GM18520 (cell line): ENCODE data around the gene WDR5B.

ENCODE experiments used
- ATAC-seq: cut with Tn5 transposase; IDR thresholded peaks from one replicate; pipeline ENCODE4 v1.9.1; 2021; ENCODE audit not compliant: unreplicated experiment

Gene WDR5B

DNA sequence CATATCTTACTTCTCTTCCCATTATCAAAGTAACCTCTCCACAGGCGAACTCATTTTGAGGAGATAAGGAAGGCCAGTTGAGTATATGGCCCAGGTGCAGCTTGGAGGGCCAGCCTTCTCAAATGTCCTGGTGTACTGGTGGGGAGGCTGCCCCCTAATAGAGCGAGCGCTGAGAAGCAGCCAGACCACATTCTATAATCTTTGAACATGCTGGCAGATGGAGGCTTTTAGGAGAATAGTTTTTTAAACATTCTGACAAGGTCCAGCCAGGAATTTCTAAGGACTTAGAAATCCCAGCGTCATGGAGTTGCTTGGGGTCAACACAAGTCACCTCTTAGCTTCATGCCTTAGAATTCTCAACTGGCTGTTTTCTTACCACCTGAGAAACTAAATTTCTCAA lies 5.8 kb downstream of the WDR5B start:
- no peak for ATAC-seq

DNA sequence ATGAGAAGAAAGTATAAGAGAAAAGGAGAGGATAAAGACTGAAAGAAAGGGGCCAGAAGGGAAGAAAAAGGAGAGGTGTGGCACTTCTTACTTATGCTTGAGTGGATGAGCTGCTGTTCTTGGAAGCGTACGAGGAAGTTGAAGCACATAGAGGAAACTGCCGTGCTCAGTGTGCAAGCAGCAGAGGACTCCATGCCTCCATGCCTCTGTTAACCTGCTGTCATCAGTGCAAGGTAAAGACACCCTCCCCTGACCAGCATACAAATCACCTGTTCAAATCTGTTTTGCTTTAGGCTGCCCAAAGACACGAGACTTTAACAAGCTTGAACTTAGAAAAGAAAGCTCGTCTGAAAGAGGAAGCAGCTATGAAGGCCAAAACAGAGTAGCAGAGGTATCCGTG lies 6.4 kb downstream of the WDR5B start:
- ATAC-seq: no peak

DNA sequence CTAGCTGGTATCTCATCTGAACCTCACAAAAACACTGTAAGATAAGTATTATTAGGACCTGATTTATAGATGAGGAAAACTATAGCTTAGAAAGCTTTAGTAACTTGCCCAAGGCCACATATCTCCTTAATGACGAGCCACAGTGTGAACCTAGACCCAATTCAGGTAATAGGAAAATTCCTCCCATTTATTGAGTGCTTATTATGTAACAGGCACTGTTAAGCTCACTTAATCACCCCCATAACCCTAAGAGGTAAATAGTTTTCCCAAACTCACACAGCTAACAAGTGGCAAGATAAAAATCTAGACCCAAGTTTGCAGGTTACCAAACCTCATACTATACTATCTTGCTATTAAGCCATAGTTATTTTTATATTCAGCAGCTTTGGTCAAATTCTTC lies 7.9 kb downstream of the WDR5B start:
- ATAC-seq: no peak

DNA sequence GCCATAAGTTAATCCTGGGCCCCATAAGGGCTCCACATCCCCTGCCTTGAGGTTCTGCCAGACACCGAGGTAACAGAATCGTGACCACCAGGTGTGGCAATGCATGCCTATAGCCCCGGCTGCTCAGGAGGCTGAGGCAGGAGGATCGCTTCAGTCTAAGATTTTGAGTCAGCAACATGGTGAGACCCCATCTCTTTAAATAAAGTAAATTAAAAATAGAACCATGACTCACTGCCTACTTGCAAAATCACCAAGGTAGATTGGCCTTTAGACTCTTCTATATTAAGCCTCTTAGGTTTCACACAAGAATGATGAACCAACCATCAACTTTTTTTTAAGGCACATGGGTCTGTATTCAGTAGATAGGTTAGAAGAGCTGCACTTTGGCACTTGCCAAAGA lies 9.7 kb downstream of the WDR5B start:
- peak; percentile 32 for ATAC-seq

DNA sequence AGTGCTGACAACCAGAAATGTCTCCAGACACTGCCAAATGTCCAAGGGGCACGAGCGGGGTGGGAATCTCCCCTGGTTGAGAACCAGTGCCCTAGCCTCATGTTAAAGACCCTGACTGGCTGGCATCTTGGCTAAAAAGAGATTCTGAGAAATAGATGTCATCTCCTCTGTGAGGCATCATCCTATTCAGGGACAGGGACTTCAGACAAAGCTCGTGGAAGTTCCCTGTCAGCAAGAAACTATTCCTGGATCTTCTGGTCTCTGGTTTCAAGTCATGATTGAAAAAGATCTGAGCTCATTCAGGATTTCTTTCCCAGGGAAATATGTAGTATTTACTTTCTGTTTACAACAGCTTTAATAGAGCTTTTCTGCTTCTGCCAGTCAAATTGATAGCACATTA lies 10.8 kb downstream of the WDR5B start:
- no peak for ATAC-seq

DNA sequence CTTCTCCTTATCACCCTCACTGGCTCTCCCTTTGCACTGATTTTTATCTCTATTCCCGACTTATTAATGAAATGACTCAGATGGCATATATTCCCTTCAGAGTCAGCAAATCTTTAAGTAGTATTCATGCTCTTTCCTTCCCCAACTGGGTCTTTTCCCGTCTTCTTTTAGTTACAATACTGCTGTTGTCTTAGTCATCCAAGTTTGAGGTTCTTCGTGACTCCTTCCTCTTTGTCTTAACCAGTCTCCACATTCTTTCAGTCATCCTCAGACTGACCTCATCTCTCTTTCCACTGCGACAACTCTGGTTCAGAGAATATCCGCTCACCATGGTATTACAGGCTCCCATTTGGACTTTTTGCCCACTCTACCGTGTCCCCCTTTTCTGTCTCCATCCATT lies 12.4 kb downstream of the WDR5B start:
- no peak for ATAC-seq

DNA sequence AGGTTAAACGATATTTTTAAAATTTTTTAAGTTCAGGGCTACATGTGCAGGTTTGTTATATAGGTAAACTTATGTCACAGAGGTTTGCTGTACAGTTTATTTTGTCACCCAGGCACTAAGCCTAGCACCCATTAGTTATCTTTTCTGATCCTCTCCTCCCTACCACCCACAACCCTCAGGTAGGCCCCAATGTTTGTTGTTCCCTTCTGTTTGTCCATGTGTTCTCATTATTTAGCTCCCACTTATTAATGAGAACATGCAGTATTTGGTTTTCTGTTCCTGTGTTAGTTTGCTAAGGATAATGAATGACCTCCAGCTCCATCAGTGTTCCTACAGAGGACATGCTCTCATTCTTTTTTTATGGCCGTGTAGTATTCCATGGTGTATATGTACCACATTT lies 16.9 kb downstream of the WDR5B start:
- ATAC-seq: no peak

DNA sequence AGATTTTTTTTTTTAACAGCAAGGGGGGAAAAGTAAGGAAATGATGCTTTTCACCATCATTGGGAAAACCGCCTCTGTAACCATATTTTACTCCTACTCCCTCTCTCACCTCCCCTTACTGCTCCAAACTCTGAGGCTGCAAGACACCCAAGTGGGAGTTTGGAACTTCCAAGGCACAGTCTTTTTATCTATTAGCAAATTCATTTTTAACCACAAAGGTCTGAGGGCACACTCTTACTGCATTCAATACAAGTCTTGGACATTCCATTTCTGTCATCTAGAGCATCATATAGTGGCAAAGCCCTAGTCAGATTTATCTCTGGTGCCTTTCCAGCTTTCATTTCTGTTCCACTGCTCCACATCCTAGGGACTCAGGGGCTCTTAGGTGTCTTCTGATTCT lies 18.7 kb downstream of the WDR5B start:
- no peak for ATAC-seq

DNA sequence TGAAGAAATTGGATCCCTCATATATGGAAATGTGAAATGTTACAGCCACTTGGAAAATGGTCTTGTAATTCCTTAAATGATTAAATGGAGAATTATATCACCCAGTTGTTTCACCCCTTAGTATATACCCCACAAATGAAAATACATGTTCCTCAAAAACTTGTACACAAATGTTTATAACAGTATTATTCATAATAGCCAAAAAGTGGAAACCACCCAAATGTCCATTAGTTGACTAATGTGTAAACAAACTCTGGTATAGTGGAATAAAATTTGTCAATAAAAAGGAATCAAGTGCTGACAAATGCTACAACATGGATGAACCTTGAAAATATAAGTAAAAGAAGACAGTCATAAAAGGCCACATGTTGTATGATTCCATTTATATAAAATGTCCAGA lies 19.4 kb downstream of the WDR5B start:
- no peak for ATAC-seq

DNA sequence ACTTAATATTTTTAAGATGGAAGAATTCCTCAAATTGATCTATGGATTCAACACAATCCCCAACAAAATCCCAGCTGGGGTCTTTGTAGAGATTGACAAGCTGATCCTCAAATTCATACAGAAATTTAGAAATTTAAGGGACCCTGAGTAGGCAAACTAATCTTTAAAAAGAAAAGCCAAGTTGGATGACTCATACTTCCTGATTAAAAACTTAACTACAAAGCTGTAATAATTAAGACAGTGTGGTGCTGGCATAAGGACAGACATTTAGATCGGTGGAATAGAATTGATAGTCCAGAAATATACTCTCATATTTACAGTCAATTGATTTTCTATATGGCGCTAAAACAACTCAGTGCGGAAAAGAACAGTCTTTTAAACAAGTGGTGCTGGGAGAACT lies 20.3 kb downstream of the WDR5B start:
- ATAC-seq: no peak

DNA sequence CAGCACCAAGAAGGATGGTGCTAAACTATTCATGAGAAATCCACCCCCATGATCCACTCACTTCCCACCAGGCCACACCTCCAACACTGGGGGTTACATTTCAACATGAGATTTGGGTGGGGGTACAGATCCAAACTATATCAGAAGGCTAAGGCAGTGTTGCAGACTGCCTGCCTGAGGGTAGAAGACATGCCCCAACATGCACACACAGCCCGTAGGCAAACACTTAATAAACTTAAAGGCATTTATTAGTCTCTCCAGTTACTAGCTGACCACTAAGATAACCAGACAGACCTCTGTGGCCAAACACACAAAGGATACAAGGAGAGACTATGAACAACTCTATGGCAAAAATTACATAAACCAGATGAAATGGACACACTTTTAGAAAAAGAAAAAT lies 21.7 kb downstream of the WDR5B start:
- no peak for ATAC-seq

DNA sequence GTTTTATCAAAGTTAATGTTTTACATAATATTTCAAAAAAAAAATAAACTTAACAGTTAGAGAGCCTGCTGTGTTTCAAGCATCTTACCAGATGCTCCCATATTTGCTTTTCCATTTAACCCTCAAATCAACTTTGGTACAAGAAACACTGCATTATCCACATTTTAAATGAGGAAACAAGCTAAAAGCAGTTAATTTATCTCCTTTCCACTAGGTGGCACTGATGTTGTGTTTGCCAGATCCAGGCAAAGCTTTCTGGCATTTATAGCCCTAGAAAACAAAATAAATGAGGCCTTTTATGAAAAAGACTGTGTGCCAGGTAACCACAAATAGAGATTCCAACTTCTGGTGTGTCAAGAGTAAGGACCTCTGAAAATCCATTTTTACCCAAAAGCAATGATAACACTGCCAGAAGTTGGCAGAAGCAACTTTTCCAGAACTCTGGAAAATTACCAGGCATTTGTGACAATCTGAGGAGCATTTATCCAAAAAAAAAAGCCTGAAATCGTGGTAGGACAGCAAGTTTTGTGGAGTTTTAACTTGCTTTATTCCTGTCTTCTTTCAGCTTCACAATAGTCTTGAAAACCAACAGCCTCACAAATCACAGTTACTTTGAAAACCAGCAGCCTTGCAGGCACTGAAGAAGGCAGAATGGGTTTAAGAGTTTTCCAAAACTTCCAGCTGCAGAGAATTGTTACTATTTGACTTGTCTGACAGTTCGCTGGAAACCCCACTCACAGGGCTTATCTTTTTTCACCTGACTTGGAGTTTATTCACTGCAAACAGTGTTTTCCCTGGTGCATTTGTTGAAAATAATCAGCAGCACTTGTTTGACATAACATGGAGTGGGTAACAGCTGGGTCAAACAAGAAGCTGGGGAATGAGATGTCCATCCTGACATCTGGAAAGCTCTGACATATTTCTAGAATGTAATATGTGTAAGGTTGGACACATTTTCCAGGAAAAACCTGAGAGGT lies 22.7 kb downstream of the WDR5B start:
- no peak for ATAC-seq

DNA sequence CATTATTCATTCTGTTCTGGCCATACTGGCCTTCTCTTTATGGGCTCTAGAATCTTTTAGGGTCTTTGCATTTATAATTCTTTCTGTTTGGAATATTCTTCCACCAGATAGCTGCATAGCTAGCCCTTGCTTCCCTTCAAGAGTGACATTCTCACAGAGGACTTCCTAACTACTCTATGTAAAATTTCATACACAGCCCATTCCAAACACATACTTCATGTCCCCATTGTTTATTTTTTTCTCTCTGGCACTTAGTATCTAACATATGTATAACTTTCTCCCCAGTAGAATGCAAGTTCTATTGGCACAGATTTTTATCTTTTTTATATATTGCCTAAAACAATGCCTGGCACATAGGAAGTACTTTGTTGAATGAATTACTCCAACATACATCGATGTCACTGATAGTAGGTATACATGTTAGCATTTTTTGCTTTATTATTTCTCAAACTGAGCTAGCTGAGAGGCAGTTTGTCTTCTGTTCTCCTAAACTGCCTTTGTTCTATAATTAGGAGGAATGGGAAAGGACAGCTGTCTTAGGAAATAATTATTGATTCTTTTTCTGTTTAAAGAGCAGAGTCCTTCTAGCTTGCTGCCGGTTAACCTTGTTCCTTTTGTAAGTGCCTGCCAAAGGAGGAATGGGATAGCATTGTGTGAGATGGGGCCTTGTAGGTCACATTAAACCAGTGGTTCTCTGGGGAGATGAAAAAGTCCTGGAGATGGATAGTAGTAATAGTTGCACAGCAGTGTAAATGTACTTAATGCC lies 24.0 kb downstream of the WDR5B start:
- no peak for ATAC-seq

DNA sequence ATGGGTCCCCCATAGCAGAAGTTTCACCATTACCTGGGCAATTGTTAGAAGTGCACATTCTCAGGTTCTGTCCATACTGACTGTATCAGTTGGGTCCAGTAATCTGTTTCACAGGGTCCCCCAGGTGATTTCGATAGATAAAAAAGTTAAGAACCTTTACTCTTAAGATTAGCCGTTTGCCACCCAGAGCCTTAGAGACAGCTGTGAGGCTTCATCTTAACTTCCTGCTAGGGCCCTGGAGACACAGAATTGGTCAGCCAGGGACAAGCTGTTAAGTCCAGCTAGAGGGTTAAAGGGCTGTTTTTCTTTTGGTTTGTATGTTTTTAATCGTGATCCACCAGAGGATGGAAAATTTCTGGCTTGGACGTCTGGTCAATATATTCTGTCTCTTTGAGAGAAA lies 25.2 kb downstream of the WDR5B start:
- ATAC-seq: no peak

DNA sequence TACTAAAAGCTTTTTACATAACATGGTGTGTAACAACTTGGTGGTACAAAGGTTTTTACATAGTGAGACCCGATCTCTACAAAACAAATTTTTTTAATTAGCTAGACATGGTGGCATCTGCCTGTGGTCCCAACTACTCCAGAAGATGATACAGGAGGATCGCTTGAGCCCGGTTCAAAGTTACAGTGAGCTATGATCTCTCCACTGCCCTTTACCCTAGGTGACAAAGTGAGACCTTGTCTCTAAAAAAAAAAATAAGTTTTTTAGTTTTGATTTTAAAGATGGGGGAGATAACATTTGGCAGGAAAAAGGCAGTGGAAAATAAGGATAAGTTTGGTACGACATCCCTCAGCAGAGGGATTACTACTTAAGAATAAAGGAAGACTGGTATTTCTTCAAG lies 26.0 kb downstream of the WDR5B start:
- ATAC-seq: no peak

DNA sequence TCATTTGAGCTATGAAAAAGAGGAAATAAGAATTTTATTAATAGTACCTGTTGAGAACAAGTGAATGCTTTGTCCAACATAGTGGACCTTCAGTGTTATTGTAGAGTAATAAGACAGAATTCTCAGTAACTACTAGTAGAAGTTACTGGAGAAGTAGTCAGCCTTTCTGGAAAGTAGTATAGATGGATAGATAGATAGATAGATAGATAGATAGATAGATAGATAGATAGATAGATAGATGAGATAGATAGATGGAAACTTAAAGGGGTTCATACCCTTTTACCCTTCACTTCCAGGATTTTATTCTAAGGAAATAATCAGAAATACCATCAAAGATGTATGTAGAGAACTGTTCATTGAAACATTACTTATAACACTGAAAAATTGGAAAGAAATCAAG lies 26.7 kb downstream of the WDR5B start:
- no peak for ATAC-seq

DNA sequence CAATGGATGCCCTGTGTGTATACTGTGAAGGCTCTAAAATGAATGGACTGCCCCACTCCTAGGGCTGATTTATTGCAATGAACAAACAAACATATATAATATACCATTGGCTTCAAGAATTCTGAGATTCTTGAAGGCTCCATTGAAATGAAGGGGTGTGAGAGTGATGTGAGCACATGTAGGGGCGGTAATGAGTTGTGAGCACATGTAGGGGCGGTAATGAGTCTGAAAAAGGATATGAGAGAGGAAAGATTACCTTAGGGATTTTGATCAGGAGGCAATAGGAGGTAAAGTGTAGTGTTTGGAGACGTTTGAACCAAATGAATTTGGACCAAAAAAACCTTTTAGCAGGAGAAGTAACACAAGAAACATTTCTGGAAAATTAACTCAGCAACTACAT lies 28.2 kb downstream of the WDR5B start:
- ATAC-seq: no peak

DNA sequence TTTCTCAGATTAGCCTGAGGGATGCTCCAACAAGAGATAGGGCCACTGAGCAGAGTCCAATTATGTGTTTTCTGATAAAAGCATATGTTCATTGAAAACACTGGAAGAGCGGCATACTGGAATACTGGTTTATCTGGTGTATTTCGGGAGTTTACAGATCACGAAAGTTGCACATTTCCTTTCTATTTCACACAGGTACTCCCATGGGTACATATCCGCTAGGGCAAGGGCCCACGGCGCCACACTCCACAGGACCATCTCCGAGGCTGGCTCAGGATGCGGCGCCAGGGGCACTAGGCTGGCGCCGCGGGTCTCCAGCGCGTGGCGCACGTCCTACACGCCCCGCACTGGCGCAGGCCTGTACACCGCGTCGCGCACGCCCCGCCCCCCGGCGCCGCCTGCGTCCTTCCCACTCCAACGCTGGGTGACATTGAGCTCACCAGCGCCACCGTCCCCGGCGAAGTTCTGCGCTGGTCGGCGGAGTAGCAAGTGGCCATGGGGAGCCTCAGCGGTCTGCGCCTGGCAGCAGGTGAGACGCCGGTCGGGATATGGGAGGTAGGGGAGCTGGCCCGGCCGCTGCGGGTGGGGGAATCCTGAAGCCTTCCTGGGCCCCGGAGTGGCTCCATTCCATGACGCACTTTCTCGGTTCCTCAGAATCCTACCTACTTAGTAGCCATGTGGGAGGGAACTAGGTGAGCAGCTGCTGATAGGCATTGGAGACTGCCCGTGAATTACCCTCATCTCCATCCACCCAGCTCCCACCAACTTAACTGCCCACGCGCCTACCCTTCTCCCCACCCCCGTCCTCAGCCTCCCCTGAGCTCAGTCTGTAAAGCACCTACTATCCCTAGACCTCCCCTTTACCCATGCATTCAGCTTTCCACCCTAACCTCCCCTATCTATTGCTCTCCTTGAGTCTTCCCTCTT lies 31.8 kb downstream of the WDR5B start, which contains the start of gene FAM162A:
TSS of gene FAM162A (plus strand) at position 412 of the 927 bp plus-strand sequence. CDS start at position 496, 84 bp downstream.
- ATAC-seq: peak; percentile 87

DNA sequence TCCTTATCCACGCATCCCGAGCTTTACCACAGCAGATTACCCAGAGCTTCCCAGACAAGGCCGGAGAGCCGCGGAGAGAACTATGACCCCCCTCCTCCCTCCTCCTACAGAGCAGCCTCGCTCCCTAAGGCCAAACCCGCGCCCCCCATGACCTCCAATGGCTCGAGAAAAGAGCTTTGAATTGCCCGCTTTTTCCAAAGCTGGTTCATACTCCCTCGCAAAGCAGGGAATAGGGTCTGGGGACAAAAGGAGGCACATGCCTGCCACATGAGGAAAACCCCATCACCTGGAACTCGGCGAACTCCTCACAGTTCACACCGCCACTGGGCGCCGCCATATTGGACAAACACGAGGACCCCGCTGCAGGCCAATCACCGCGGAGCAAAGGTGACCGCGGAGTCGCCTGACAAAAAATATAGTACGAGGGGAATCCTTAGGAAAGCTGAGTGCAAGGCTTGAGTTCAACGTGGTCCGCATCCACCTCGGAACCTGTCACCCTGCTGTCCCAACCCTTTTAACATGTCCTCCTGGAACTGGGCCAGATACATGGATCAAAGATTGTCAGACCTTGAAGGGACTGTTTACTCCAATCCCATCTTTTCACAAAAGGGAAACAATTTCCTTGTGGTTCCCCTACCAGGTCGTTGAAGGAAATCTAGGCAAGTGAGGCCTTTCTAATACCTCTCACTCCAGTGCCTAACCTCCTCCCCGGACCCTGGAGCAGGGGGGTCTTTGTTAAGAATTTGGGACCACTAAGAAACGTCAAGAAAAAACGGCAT lies 32.8 kb downstream of the WDR5B start, which contains the start of gene MIX23:
TSS of gene MIX23 (minus strand) at position 344 of the 779 bp plus-strand sequence. CDS start at position 337, 7 bp downstream.
- peak; percentile 29 for ATAC-seq

DNA sequence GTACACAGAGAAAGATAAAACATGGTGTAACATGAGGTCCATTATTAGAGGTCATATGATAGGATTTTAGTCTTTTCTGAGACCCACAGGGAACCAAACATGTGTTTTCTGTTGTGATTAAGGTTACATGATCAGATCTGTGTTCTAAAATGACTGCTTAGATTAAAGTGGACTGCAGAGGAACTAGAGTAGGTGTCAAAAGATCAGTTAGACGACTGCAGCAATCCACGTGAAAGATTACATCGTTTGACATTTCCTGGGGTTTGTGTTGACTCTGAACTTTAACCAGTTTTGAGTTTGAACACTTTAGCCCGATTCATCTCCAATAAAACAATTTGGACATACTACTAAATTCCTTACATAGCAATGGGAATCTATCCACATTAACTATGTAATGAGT lies 37.9 kb downstream of the WDR5B start:
- ATAC-seq: no peak
